ENCODE data around the gene STUM.
"Not testable (repeated sequence)": the region's sequence is repeated elsewhere in the genome, so short reads cannot be mapped to it uniquely, and the experiment has no call there.

The STUM gene

DNA sequence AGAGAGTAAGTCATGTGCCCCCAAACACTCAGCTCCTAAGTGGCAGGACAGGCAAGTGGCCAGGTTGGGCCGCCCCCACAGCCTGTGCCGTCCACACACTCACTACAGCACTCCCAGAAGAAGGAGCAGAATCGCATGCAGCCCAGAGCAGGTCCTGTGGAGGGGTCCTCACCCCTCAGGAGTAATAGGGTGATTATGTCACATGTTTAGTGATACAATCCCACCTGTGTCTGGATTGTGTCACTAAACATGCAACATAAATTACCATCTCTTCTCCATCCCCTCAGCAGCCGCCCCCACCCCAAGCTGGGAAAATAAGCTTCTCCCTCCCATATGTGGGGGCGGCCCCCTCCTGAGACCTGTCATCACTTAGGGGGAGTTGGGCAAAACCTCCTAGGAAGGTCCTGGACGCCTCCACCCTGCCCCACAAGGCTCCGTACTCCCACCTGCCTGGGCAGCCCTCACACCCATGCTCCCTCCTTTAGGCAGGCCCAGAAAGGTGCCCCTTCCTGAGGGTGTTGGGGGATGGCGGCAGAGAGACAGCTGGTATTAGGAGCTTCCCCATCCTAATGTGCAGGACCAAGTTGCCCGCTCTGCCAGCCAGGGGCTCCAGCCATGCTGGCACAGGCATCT lies 56.9 kb downstream of the STUM start:
- no peak for DNase-seq (ENCODE audit: low read depth)

- no peak for DNase-seq (ENCODE audit: low read depth)
Measured at GRCh38 chr1:226606311-226607267, 58.0 kb downstream of the STUM start.

DNA sequence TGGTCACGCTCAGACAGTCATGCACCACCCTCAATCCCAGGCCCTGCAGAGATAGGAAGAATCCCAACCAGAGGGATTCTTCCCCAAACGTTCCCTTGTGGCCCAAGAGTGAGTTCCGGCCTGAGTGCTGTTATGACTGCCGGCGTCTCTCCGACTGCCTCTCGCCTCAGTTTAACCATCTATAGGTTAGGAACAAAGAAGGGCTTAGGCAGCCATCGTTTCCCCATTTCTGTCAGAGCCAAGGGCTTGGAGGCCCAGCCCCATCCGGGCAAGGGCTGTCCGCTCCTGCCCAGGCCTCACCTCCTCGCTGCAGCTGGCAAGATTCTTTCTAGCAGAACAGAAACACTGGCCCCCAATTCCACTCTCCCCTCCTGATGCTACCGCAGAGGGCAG lies 58.7 kb downstream of the STUM start:
- DNase-seq (ENCODE audit: low read depth): no peak

DNA sequence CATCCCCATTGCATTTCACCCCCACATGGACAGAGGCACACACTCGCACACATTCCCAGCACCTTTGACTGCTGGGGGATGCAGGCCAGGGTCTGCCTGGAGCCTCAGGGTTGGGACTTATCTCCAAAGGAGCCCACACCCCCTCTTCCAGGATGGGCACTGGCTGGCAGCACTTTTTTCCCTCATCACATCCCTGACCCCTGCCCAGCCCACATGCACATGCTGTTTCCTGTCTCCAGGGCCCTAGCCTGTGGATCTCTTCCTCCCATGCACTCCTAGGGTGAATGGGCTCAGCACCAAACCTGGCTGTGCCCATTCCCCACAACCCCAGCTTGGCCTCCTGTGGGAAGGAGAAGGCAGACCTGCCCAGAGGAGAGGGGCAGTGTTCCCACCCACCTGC lies 59.3 kb downstream of the STUM start:
- no peak for DNase-seq (ENCODE audit: low read depth)

DNA sequence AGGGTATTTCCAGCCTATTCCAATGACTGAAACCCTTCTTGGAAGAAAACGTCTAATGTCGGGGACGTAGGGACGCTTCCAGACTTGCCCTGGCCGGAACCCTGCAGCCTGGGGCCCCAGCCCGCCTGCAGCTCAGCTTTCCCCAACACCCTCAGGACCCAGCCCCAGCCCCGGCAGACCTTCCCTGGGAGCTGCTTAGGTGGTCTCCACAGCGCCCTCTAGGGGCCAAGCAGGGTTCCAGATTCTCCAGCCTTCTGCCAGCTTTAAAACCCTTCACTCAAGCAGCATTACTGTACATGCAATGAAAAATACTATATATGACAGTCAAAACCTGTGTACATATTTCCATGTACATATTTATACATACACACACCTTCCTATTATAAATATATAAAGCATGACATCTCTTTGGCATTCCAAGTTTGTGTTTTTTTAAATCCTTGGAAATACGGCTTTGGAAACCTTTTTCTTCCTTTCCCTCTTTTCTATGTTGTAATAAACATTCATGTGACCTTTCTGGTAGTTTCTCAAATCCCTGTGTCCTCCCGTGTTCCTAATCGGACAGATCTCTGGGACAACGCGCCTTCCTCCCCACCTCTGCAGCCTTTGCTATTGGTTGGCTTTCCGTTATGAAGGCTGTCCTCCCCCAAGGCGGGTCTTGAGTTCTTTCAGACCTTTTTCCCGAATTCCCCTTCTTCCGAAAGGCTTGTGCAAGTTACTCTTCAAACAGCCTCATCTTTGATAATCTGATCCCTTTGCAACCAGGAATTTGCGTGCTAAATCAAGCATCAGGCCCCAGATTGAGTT lies 60.3 kb downstream of the STUM start:
- DNase-seq (ENCODE audit: low read depth): peak; percentile 46

DNA sequence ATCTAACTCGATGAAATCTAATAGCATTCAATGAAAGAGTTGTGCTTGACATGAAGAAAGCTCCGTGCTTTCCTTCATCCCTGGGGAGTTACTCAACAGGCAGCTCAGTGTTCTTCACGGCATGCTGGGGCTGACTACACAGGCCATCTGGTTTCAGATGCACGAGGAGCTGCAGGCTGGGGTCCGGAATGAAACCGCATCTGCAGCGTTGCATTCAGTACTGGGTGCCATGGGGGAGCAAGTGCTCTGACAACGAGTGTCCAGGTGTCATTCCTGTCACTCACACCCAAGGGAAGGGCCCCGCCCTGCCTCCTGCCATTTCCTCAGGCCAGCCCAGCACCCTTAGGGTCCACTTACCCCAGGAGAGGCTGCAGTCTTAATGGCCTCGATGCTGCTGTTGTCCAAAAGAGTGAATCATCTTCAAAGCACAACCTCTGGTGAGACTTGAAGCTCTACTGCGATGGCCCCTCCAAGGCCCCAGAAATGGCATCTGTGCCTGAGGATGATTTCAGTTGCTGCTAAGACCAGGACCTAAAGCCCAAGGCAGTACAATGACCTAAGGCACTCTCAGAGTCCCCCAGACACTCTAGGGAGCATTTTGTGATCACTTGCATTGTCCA lies 61.4 kb downstream of the STUM start:
- DNase-seq (ENCODE audit: low read depth): no peak

- DNase-seq (ENCODE audit: low read depth): no peak
Measured at GRCh38 chr1:226610671-226611070, 62.1 kb downstream of the STUM start.

DNA sequence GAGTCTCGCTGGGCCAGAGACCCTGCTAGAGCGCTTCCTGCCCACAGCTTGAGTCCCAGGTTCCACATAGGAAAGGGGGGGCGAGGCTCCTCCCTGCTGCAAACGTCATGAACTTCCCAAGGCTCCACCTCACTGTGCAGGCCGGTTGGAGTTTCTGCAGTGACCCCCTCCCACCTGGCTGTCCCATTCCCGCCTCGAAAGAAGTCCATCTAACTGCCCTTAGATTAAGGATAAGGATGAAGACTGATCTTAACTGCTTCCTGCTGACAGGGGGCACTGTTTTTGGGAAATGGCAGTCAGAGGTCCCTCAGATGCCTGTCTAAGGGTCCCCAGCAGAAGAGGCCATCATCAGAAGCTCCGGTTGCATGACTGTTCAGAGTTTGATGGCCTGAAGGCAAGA lies 62.7 kb downstream of the STUM start:
- no peak for DNase-seq (ENCODE audit: low read depth)

- not testable (repeated sequence) for DNase-seq (ENCODE audit: low read depth)
Measured at GRCh38 chr1:226611980-226612379, 63.4 kb downstream of the STUM start.

DNA sequence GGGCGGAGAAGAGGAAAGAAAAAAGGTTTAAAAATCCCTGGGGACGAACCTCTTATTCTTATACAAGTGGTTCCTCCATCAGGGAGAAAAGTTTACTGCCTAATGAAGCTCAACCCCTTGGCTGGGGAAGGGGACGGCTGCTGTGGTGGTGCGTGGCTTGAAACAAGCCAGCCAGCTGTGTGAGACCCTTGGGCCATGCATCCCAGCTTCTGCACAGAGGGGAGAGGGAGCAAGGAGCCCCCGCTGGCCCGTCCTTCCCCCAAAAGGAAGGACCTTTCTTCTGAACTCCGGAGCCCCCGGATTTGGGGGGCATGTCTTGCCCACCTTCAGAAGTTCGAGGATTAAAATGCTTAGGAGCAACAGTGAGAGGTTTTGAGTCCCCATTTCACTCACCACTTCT lies 67.3 kb downstream of the STUM start:
- DNase-seq (ENCODE audit: low read depth): no peak

- DNase-seq (ENCODE audit: low read depth): no peak
Measured at GRCh38 chr1:226616636-226617035, 68.1 kb downstream of the STUM start.

- DNase-seq (ENCODE audit: low read depth): no peak
Measured at GRCh38 chr1:226617109-226617508, 68.5 kb downstream of the STUM start.

- DNase-seq (ENCODE audit: low read depth): not testable (repeated sequence)
Measured at GRCh38 chr1:226617719-226618118, 69.2 kb downstream of the STUM start.

- no peak for DNase-seq (ENCODE audit: low read depth)
Measured at GRCh38 chr1:226618380-226618779, 69.8 kb downstream of the STUM start.

- DNase-seq (ENCODE audit: low read depth): no peak
Measured at GRCh38 chr1:226619031-226619430, 70.5 kb downstream of the STUM start.

DNA sequence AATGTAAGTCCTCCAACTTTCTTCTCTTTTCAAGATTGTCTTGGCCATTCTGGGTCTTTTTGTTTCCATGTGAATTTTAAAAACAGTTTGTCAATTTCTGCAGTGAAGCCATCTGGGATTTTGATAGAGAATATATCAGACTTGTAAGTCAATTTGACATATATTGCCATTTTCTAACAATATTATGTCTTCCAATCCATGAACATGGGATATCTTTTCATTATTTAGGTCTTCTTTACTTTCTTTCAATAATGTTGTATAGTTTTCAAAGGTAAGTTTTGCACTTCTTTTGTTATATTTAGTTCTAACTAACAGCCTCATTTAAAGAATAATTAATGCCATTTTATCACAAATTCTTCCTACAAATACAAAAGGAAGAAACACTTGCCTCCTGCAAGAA lies 73.4 kb downstream of the STUM start:
- DNase-seq (ENCODE audit: low read depth): no peak

DNA sequence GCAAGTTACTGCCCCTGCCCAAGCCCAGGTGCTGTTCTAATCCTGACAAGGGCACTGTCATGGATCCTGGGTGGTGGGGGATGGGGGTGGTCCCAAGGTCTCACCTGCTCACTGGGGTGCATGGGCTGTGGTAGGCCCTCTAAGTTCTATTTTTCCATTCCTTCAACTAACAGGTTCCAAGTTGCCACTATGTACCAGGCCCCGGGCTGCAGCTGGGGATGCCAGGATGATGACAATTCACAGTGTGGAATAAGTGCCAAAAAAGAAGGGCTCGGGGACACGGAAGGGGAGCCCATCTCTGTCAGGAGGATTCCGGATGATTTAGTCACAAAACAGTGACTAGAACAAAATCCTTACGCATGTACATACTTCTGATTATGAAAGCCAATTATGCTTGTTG lies 76.0 kb downstream of the STUM start:
- DNase-seq (ENCODE audit: low read depth): no peak

DNA sequence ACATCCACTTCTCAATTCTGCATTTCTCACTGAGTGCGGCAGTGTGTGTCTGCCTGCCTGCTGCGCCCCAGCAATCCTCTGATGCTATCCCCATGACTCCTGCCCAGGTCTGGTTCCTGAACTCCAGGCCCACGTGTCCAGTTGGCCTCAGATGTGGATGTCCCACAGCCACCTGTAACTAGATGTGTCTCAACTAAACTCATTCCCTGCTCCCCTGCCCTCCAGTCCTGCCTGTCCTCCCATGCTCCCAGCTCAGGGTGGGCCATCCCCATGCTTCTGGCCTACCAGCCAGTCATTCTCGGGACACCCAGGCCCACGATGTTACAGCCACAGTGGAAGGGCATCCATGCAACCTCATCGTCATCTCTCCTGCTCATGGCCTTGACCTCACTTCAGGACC lies 76.8 kb downstream of the STUM start:
- DNase-seq (ENCODE audit: low read depth): no peak

GRCh38 chr1:226625832-226626576 lies 77.4 kb downstream of the STUM start:
- no peak for DNase-seq (ENCODE audit: low read depth)

GRCh38 chr1:226626577-226626956 lies 78.0 kb downstream of the STUM start:
- peak; percentile 52 for DNase-seq (ENCODE audit: low read depth)

DNA sequence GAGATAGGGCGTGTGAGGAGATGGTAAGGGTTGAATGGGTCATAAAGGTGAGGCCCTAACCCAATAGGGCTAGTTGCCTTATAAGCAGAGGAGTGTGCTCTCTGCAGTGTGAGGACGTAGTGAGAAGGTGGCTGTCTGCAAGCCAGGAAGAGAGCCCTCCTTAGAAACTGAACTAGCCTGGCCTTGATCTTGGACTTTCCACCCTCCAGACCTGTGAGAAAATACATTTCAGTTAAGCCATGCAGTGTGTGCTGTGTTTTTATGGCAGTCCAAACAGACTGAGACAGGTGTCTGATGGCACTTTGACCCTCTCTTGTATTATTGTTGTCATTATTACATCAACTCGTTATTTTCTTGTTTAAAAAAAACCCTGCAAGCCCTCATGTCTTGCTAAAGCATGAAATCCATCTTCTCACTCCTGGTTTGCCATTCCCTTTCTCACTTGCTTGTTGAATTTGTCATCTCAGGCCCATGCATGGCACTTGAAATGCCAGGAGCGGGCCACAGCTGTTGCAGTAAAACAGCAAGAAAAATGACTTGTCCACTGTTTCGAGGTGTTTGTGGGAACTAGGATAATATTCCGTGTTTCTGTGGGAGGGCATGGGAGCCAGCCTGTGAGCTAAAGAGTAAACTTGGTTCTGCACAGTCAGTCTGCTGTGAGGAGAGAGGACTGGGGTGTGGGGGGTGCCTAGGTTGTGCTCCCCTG lies 78.6 kb downstream of the STUM start:
- no peak for DNase-seq (ENCODE audit: low read depth)

Measured in stimulated activated CD8-positive, alpha-beta memory T cell treated with anti-CD3 and anti-CD28 coated beads, Interleukin-15, amount 100 ng/mL, for 24 hours (primary cell).